ENCODE measurements around the gene C1orf174.

Gene C1orf174

DNA sequence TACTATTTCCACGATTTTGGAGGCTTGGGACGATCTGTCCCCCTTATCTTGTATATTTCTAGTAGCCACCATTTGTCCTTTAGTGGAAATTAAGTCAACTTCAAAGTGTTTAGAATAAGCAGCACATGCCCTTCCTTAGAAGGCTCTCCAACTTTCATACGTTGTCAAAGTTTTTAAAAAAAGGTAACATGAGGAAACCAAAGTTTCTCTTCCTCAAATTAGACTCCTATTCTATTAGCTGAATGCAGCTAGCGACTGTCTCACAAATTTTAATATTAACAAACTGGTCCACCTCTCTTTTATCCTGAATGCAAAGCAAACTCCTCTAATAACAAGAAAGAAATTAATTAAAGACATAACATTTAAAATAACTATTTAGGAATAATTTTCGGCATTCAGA, 6.9 kb downstream of the C1orf174 start:
- no peak for DNase-seq

DNA sequence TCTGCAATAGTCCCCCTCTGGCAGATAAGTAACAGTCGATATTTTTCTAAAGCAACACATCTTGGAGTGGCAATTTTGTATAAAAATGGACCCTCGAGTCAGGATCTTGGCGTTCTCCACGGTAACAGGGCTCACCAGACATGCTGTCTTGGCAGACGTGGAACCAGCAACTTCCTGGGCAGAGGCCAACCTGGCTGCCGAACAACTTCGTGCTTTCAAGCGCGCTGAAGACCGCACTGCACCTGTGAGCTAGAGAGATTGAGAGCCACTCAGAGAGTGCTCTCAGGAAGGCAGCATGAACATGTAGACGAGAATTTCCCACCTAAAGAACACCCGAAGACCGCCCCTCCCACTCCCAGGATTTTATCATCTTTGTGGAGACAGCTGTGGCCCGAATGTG, 7.3 kb downstream of the C1orf174 start:
- DNase-seq = no peak

DNA sequence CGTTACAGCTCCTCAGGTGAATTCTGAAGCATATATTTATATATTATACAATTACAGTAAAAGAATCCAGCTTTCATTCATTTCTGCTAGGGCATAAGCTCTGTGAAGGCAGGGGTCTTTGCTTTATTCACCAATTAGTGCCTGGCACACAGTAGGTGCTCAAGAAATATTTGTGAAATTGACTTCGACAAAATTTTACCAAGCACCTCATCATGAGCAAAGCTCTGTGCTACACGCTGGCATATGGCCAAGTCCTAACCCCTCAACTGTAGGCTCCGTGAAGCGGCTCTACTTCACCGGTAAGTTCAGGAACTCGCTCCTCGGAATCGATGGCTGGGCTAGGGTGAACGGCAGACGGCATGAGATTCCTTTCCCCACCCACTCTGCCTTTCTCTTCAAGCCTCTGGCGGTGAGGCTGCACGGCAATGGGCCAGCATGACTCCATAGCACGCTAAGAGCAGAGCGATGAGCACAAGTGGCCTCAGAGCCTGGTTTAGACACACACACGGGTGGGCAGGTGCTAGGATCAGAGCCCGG, 8.7 kb downstream of the C1orf174 start:
- DNase-seq = no peak

DNA sequence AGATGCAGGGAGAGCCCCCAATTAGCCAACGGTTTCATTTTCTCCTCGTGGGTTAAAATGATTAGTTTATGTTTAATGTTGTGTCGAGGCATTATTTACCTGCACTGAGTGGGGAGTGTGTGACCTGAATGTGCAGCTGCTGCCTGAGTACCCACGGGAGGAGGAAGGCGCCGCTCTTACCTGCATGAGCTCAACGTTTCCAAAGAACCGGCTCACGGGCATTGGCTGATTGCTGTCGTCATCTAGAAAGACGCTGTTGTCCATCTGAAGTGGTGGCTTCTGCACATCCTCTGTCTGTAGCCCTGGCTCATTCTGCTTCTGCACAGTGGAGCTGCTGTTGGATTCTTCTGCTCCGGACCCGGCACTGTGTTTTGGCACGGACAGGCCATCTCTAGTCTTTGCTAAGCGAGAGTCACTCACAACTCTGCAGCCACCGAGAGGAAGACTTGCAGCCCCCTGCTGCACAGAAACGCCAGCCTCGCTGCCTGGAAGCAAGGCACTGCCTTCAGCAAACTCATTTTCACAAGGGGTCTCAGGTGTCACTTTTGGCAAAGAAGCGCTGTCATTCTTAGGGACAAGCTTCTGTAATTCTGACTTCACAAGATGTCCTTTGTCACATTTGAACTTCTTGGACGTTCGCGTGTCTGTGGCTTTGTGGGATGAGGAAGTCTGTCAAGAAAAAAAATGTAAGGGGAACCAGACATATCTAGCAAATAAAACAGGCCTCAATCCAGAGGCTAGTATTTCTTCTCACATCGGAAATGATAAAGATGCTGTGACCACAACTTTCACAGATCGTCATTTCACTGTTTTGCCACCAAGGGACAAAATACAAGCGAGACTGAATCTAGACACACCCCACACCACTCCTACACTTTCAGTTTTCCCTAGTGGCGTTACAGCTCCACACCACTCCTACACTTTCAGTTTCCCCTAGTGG, 9.4 kb downstream of the C1orf174 start:
- DNase-seq = no peak

DNA sequence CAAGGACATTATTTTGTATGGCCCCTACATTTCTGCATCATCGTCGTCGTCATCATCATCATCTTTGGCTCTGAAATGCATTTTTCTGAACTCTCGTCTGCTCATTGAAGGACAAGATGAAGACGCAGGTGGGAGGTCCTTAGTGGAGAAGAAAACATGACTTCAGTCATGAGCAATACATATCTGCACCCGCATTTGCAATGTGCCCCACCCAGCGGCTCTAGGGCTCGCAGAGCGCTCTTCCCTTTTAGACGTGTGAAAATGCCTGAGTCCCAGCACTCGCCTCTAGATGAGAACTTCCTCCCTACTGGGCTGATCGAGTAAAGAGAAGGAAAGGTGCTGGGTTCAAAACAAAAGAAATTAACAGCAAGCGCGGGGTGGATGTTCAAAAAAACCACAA, 10.1 kb downstream of the C1orf174 start:
- no peak for DNase-seq

DNA sequence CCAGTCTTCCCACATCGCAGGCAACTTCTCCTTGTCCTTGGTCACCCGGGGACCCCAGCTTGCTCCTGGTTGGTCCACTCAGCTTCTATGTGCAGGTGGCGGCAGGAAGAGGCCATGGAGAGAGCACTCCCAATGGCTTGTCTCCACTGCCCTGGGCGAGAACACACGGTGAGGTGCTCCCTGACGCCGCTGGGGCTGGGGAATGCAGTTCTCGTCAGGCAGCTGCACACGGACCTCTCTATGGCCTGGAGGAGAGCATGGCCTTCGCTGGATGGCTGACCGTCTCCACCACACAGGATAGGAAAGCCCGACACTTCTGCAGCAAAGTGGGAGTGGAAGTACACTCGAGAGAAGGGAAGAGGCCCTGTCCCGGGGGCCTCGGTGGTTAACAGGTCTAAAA, 11.8 kb downstream of the C1orf174 start:
- DNase-seq = no peak

DNA sequence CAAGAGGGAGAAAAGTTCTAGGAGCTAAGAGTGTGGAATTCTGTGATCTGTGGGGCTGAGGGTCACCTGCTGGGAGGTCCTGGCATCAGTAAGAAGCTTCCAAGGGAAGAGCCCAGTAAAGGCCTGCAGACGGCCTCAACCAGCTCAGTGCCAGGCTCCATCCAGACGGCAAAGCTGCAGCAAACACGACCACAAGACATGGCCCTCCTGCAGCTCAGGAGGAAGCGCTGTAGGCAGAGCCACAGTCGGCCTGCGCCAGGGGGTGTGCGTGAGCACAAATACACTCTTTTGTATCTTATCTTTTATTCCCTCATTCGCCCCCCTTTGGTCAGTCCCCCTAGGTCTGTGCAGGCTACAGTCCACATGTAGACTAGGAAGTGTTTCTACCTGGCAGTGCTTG, 13.4 kb downstream of the C1orf174 start:
- no peak for DNase-seq

DNA sequence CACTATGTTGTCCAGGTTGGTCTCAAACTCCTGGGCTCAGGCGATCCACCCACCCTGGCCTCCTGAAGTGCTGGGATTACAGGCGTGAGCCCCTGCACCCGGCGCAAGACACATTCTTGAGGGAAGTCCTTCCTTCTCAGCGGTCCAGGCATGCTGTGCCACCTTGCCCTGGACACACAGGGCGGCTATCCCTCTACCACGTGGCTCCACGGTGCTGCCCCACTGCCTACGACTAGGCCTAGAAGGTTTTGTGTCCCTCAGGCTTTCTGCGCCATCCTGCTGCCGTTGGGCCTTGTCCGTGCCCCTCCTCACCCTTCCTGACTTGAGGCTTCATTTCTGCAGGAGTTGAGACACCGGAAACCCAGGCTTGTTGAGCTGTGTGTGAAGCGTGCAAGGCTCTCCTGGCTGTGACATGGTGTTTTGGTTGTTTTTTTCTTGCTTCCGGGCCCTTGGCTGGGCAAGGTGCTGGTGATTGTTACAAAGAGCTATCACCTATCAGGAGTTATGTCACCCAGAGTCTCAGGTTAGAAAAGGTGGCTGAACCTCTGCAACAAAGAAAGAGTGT, 13.9 kb downstream of the C1orf174 start:
- no peak for DNase-seq

DNA sequence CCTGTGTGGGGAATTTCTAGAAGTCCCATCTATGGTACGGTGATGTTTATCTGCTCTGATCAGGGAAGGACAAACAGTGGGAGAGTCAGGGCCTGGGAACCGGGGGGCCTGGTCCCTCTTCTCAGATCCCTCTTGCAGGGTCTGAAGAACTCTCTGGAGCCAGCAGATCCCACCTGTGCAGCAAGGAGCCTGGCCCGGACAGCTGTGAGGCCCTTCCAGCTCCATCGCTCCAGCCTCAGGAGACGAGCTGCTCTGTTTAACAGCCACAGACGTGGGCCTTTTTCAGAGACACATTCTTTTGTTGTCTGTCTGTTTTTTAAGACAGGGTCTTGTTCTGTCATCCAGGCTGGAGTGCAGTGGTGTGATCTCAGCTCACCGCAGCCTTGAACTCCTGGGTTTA, 14.5 kb downstream of the C1orf174 start:
- DNase-seq = no peak

DNA sequence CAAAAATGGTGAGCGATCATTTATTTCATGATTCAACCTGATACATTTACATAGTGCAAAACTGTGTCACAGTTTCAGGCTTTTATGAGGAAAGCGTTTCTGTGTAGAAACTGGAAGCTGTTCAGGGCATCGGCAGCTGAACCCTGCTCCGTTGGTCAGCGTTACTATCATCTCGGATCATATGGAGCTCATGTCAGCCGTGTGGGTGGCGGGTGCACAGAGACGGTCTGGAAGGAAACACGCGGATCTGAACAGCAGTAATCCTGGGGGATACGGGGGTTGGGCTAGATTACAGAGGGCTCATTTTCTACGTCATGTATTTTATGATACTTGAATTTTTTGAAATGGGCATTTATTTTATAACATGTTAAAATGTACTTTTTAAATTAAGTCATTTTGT, 15.1 kb downstream of the C1orf174 start:
- DNase-seq = no peak

DNA sequence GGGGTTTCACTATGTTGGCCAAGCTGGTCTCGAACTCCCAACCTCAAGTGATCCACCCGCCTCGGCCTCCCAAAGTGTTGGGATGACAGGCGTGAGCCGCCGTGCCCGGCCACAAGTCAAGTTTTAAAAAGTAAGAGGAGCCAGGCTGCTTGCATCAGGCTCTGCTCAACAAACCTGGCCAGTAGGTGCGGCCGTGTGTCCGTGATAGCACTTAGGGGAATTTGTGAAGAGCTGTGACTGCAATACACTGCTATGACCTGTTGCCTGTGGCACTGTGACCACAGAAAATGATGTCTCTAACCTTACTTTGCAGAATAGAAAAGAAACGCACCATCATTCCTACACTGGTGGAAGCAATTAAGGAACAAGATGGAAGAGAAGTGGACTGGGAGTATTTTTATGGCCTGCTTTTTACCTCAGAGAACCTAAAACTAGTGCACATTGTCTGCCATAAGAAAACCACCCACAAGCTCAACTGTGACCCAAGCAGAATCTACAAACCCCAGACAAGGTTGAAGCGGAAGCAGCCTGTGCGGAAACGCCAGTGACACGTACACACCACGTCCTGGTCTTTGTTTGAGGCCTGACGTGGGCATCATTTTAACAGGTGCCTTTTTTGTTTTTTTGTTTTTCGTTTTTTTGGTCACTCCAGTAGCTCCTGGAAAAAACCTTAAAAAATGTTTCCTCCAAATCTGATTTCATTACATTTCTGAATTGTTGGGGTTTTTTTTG, 16.7 kb downstream of the C1orf174 start:
- DNase-seq = no peak

DNA sequence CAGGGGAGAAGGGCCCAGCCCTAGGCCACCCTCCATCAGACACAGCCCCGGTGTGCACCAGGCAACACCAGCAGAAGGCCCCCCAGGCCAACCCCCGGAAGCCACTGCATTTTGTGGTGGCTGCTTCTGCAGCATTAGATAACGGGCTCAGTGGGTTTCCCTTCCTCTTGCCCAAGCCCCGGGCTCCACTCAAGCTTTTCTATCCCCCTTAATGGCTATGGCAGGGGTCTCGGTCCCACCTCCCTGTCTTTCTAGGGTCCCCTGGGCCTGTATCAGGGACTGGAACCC, 18.9 kb downstream of the C1orf174 start:
- DNase-seq = no peak

DNA sequence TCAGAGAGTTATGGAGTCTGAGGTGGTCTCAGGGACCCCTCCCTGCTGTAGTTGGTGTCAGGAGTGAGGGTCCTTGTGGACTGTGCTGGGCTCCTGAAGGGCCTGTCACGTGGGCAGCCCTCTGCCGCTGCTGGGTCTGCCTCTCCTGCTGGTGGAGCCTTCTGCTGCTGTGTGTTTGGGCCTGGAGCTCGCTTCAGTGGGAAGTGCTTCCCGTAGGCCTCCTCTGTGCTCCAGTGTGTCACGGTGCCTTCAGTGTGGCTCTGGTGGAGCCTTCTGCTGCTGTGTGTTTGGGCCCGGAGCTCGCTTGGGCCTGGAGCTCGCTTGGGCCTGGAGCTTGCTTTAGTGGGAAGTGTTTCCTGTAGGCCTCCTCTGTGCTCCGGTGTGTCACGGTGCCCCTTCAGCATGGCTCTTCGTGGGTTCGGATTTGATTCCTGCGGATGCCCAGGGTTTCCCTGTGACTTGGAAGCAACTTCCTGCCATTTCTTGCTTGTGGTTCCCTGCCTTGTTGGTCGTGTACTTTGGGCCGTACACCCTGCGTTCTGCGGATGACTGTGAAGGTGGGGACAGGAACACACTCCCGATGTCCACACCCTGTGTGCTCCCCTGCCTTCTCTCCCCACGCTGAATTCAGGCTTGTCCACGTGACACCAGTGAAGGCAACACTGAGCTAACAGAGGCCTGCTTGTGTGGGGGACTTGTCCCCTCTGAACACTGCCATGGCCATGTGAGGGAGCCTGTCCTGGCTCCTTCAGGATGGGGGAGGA, 19.5 kb downstream of the C1orf174 start:
- no peak for DNase-seq

DNA sequence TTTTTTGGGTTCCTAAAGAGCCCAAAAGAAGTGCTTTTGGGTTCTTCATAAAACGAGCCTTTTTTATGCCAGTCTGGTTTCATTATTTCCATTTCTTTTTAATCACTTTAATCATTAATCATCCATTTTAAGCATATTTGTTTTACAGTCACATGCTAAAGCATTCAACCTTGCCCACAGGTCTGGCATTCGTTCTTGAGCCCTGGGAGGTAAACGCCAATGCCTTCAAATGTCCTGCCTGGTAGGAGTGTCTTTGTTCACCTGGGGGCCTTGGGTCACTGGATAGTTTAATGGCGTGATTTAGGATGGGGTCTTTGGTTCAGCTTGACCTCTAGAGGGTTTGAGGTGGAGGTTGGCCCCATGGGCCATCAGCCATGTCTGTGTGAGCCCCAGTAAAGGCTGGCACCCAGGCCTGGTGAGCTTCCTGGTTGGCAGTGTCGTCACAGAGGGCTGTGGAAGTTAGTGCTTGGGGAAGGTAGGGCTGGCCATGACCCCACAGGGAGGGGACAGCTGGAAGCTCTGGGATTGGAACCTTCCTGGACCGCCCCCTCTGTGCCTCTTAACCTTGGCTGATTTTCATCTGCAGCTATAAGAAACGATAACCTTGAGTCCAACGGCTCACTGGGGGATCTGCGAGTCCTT, 20.2 kb downstream of the C1orf174 start:
- DNase-seq = no peak

DNA sequence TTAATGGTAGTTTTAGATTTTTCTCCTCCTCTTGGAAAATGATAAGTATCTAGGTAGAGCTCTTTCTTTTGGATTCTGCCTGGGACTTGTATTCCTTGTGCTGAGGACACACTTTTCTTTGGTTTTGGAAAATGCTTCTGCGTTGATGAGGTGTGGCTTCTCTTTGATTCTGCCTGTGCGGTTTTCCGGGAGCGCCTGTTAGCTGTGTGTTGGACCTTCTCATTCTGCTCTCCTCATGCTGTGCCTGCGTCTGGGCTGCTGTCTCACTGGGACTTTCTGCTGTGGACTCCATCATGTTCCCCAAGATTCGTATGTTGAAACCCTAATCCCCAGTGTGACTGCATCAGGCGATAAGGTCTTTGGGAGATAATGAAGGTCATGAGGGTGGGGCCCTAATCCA, 21.0 kb downstream of the C1orf174 start:
- no peak for DNase-seq

DNA sequence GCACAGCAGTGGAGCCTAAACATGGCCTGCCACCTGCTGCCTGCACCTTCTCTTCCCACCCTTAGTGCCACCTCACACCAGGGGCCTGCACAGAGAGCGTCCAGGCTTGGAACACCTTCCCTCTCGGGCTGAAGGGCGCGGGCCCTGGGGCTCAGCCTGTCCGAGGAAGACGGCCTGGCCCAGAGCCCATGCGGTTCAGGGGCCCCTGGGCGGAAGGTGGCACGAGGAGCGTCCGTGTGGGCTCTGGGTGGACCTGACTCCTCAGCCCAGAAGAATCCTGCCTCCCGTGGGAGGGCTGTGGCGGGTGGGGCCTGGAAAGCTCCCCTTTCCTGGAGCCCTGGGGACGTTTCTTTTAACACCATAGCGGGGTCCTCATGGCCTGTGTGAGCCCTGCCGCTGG, 23.4 kb downstream of the C1orf174 start:
- DNase-seq = no peak

DNA sequence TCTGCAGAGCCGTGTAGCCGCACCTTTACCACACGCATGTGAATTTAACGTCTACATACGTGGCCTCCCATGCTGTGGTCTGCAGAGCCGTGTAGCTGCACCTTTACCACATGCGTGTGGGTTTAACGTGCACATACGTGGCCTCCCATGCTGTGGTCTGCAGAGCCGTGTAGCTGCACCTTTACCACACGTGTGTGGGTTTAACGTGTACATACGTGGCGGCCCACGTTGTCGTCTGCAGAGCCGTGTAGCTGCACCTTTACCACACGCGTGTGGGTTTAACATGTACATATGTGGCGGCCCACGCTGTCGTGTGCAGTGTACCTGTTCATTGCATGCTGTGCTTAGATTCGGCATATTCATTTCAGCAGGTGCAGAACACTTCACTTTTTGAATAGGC, 25.3 kb downstream of the C1orf174 start:
- no peak for DNase-seq

DNA sequence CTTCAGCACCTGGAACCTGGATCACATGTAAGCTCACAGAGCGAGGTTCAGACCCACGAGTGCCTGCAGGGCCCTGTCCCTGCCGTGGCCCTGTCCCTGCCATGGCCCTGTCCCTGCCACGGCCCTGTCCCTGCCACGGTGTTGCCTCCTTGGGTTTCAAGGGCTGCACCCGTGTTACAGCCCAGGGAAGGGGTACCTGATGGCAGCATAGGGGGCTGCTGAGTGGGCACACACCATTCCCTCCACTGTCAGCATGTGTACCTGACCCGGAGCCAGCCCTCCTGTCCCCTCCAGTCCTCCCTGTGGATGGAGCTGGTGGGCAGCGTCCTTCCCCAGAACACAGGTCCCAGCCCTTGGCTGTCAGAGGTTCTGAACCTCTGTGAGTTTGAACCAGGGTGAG, 27.5 kb downstream of the C1orf174 start:
- no peak for DNase-seq

DNA sequence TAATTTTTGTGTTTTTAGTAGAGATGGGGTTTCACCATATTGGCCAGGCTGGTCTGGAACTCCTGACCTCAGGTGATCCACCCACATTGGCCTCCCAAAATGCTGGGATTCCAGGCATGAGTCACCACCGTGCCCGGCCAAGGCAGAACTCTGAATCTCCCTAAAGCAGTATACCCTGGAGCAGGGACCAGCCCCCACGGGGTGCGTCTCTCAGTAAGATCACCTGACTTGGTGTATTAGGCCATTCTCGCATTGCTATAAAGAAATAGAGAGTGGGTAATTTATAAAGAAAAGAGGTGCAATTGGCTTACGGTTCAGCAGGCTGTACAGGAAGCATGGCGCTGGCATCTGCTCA, 28.6 kb downstream of the C1orf174 start:
- no peak for DNase-seq

DNA sequence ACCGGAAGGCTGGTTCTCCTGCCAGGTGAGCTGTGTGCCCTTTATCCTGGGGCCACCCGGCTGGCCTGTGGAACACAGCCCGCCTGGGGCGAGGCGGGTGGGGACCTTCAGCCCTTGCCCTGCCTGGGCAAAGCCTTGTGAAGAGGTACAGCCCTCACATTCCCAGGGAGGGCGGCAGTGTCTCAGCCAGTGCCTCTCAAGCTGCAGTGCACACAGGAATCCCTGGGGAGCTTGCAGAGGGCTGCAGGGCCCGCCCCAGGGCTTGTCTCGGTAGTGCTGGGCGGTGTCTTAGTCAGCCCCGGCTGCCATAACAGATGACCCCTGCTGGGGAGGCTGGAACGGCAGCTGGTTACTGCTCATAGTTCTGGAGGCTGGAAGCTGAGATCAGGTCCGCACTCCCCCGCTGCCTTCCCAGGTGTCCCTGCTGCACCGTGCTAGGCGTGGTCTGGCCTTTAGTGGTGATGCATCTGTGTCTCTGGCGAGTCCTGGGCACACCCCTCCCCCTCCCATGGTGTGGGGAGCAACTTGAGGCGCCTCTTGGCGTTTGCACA, 30.2 kb downstream of the C1orf174 start:
- no peak for DNase-seq

DNA sequence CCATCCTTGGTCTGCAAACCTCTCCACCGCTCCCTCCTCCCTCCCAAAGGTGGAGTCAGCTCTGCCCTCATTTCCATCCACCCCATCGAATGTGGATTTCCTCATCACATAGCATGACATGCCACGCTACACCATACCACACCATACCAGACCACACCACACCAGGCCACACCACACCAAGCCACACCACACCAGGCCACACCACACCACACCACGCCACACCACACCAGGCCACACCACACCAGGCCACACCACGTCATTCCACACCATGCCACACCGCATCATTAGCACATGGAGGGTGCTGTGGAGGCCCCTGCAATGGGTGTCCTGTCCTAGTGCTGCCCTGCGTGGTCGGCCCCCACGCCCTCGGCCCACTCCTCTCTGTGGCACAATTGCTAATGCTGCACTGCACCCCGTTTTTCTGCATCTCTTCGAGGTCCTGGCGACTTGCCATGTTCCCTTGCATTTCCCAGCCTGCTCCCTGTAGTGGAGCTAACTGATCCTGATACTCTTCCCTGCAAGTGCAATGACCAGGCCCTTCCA, 31.5 kb downstream of the C1orf174 start:
- no peak for DNase-seq

DNA sequence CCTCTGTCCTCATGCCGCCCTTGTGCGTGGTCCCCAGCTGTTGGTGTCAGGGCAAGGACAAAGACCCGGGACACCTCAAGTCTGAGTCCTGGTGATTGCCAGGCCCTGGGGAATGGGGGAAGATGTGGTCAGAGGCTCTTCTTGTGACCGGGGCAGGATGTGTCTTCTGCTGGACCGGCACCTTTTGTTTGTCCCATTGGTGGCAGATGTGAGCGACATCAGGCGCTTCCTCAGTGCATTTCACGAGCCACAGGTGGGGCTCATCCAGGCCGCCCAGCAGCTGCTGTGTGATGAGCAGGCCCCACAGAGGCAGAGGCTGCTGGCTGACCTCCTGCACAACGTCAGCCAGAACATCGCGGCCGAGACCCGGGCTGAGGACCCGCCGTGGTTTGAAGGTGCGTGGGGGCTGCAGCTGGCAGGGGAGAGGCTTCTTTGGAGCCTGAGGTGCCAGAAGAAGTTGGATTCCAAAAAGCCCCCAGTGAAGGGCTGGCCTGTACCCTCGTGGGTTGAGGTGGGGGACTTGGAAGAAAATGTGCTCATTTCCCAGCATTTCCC, 34.4 kb downstream of the C1orf174 start:
- DNase-seq = no peak

Data from EL (cell line).